Coronary artery (tissue), 2 donors: ENCODE results near the gene DBR1.

Source experiments
- DNase-seq: peaks from one replicate; pipeline ENCODE4 v3.0.0-alpha.2; 2017; ENCODE audit warnings: low spot score
- H3K27ac ChIP-seq, 2 donors: fragments of 200-600 bp; sonication (generic); one replicate each; pipeline ENCODE4 v1.5.1; 2016 to 2019
- H3K4me3 ChIP-seq: fragments of 200-600 bp; sonication (generic); 2 replicates; pipeline ENCODE4 v1.5.1; 2016; ENCODE audit warnings: mild to moderate bottlenecking, moderate library complexity
- TF ChIP-seq, protein P1 (sequence below): fragments of 200-600 bp; sonication (generic); IDR thresholded peaks from one replicate; pipeline ENCODE4 v1.5.1; 2019; ENCODE audit warnings: antibody characterized with exemption

The DBR1 gene

DNA sequence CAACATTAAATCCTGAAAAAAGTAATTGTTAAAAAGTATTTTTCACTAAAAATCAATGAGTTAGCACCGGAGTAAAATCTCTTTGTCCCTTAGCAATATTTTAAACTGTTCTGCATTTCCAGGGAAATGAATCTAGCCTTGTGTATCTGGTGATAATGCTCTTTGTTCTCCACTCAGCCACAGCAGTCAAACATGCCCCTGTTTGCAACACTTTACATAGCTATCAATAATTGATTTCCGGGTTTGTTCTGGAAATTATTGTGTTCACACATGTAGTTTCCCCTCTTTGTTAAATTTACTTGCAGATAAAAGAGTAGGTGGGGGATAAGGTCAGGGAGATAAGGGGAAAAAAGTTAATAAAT is 38.9 kb downstream of the DBR1 start:
- Histone ChIP-seq H3K27ac (no peak overlapping the region), H3K4me3 (no peak overlapping the region)
- DNase-seq, result no peak
- TF ChIP-seq, protein P1, sequence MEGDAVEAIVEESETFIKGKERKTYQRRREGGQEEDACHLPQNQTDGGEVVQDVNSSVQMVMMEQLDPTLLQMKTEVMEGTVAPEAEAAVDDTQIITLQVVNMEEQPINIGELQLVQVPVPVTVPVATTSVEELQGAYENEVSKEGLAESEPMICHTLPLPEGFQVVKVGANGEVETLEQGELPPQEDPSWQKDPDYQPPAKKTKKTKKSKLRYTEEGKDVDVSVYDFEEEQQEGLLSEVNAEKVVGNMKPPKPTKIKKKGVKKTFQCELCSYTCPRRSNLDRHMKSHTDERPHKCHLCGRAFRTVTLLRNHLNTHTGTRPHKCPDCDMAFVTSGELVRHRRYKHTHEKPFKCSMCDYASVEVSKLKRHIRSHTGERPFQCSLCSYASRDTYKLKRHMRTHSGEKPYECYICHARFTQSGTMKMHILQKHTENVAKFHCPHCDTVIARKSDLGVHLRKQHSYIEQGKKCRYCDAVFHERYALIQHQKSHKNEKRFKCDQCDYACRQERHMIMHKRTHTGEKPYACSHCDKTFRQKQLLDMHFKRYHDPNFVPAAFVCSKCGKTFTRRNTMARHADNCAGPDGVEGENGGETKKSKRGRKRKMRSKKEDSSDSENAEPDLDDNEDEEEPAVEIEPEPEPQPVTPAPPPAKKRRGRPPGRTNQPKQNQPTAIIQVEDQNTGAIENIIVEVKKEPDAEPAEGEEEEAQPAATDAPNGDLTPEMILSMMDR, result no peak

DNA sequence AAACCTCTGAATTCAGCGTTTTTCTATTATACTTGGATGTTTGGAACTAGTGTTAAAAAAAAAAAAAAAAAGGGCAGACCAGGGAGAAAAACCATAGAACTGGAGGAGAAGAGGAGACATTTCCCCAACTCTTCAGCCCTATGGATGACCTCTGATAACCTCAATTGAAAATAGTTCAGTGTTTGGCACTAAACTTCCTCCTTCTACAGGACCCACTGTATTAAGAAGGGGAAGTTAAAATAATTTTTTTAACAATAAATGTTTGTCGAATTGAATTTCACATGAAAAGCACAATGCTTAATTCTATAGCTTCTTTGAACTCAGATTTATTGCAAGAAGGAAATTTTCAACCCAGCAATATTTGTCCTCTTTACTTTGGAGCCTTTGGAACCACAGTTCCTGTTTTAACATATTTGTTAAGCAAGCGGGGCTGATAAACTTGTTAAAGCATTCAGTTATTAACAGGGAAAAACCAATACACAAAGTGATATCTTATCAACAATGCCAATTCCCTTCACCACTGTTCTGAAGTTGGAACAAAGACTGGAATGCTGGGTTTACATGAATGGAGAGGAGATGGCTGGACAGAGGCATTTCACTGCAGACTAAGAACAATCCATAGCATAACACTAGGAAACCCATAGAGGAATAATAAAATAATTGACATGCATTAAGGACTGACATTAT is 39.4 kb downstream of the DBR1 start:
- DNase-seq, result no peak
- Histone ChIP-seq H3K4me3 (no peak overlapping the region), H3K27ac (no peak overlapping the region)
- TF ChIP-seq, protein P1, result no peak

DNA sequence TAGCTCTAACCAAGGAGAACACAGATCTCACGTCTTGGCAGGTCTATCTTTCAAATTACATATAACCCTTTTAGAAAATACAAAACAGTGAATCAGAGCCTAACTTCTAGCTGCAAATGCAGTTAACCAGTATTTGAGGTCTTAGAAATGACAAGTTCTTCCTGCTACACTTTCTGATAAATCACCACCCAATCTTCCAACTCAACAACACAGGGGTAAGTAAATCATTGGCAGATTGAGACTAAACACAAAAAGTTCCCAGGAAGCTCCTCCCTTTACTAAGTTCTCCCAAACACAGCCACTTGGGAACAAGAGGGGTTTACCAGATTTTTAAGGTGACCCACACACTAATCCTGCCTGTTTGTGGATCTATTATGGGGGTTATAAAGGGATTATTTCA is 42.5 kb downstream of the DBR1 start, which contains the start of gene A4GNT:
Gene A4GNT, minus strand, starts transcription at position 152 of the 400 bp plus-strand sequence. CDS start 1,134 bp downstream, outside the sequence.
- no peak for DNase-seq
- Histone ChIP-seq H3K27ac (no peak within 1 kb of the TSS), H3K4me3 (no peak within 1 kb of the TSS)
- TF ChIP-seq, protein P1, result no peak

DNA sequence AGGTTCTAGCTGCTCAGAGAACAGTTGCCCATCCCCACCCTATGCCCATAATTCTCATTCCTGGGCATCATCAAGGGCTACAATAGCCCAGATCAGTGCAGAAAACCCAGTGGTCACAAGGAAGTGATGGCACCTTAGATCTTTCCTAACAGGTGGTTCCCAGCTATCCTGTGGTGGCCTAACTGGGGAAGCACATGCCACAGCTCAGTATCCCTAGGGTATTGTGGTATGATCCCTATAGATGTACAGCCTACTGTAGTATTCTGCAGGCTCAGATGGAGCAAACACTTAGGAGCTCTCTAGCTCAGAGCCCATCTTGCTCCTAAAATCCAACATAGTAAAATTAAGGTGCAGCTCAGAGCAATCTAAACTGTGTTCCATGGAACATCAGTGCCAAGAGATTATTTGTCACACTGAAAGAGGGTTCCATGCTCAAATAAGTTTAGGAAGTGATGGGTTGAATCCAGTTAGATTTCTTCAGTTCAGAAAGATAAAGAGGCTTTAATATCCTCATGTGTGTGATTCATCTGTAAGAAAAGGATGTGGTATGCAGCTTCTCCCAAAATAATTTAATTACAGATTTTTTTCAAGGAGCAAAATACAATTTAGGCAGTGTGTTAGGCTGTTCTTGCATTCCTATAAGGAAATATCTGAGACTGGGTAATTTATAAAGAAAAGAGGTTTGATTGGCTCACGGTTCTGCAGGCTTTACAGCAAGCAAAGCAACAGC is 46.9 kb downstream of the DBR1 start:
- Histone ChIP-seq H3K27ac (no peak overlapping the region), H3K4me3 (no peak overlapping the region)
- no peak for DNase-seq
- TF ChIP-seq, protein P1, result no peak

DNA sequence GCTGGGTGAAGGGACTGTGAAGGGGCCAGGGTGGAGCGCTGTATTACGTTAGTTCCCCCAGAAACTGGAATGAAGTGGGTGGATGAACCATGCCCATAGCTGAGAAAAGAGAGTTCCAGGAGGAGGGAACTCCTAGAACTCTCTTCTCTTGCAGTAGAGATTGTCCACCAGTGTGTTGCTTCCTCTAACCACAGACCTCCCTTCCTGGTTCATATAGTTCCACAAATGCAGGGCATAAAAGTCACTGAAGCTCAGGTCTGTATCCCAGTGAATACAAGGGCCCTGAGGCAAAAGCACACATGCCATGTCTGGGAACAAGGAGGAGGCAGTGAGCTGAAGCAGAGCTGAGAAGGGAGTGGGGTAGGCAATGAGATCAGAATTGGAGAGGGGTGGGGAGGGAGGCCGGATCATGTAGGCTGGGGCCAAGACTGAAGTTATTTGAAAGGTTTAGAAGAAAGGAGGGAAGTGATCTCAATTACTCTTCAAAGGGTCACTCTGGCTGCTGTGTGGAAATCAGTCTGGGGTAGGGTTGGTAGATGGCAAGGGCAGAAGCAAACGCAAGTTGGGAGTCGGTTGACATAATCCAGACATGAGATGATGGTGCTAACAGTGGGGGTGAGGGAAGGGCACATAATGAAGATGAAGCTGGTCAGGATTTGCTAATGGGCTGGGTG is 49.0 kb downstream of the DBR1 start:
- TF ChIP-seq, protein P1, result no peak
- Histone ChIP-seq H3K27ac (peak overlapping the region in 1 of 2 donors; percentile 76), H3K4me3 (no peak overlapping the region)
- DNase-seq, result no peak

DNA sequence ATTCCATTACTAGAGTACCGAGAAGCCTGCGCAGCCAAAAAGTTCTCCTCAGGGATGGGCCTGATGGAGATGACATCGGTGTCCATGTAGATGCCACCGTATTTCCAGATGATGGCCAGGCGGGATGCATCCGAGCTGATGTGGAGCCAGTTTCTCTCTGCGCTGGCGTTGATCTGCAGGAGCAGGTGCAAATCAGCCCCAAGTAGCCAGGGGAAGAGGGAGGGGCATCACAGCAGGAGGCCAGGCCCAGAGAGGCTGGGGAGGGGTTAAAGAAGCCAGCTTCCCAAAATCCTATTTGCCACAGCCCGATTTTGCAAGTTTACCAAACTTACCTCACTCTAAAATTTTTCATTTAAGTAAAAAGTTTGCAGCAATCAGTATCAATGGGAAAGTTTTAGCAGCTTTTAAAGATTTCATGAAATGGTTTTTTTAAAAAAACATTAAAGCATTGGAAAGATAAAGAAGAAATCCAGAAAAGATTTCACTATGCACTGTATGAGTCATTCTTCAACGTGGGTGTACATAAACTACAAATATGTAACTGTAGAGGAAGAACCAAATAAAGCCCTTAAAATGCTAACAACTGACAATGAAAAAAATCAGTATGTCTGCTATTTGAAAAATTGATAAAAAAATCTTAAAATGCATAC is 49.9 kb downstream of the DBR1 start:
- TF ChIP-seq, protein P1, result no peak
- DNase-seq, result no peak
- H3K4me3 ChIP-seq, result no peak overlapping the region
- H3K27ac ChIP-seq, result peak overlapping the region in 1 of 2 donors; percentile 56
